ENCODE measurements around the gene MMEL1. TPM values are rescaled to one million over a fixed set of nuclear protein-coding genes. Genes with fewer than 3 reads are reported as not detected.
"Not testable (repeated sequence)": the region's sequence is repeated elsewhere in the genome, so short reads cannot be mapped to it uniquely, and the experiment has no call there.

The MMEL1 gene
- total RNA-seq, 1 experiment from 2014 or later: not detected

DNA sequence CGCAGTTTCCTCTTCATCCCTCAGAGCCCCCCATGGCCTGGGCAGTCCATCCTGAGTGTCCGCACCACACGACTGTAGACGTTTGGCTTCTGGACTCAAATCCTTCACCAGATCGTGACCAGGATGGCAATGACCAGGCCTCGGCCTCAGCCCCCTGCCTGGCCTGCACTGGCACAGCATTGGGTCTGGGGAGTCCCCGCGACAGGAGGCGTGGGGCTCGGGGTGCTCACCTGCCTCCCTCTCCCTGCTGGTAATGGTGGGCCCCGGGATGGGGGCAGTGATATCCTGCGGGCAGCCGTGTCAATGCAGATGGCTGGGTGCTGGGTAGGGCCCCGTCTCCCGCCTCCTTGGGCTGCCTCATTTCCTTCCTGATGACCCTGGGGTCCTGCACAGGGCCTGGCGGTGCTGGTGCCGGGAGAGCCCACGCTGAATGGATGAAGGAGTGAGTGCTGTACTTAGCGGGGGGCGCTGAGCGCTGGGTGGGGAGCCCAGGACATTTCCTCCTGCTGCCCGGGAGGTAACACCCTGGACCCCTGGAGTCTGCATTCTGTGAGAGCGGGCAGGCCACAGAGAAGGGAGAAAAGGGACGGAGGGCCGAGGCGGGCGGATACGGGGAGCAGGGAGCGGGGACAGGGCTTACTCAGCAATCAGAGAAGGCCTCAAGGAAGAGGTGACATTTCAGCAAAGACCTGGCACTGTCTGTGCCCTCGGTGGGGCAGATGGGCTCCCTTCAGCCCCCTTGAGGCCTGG, 78.8 kb downstream of the MMEL1 start:
- no peak overlapping the region for H2AFZ ChIP-seq (ENCODE audit: low read length)
- intact Hi-C loops (cut with micrococcal nuclease): no loop called here

DNA sequence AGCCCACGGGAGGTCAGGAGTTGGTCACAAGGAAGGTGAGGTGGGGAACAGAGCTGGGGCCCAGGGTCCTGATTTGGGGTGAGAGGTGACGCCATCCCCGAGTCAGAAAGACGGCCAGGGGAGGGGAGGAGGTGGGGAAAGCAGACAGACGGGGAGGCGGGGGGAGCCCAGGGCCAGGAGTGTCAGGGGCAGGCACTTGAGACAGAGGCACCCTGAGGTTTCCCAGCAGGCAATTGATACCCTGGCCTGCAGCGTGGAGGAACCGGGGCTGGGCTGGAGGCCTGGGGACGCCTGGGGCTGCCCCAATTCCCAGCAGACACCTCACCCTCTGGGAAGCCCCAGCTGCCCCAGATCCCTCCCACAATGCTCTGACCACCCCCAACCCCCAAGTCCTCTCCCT, 79.7 kb downstream of the MMEL1 start:
- POLR2A ChIA-PET (ENCODE audit: unreplicated experiment); H3K9me3 ChIP-seq (ENCODE audit: low read length); H3K27ac ChIP-seq (ENCODE audit: low read length); H3K9me2 ChIP-seq (replicated peaks; ENCODE audit: low read length); BruUV-seq (replicated peaks); DNase-seq; H3K4me3 ChIP-seq (ENCODE audit: low read length); ATAC-seq; H3K79me2 ChIP-seq (ENCODE audit: low read length); CTCF ChIA-PET; intact Hi-C loops (cut with micrococcal nuclease); H4K20me1 ChIP-seq (ENCODE audit: low read length); H3K4me2 ChIP-seq (ENCODE audit: low read length); H3F3A ChIP-seq (ENCODE audit: low read length, unreplicated experiment); H3K27me3 ChIP-seq (ENCODE audit: low read length); H3K36me3 ChIP-seq (ENCODE audit: low read depth, low read length); H3K9ac ChIP-seq (ENCODE audit: low read length); H2AFZ ChIP-seq (ENCODE audit: low read length): not testable (repeated sequence)
- H3K4me1 ChIP-seq (ENCODE audit: insufficient read depth, low read length): peaks cover 15% of the 10 kb centered on the region

More for the DNA sequence above, 78.8 kb downstream of the MMEL1 start:
- no peak overlapping the region for H3K4me3 ChIP-seq (ENCODE audit: low read length)
- no peaks in the 10 kb centered on the region for H3K9me2 ChIP-seq (replicated peaks; ENCODE audit: low read length)
- ChIA-PET CTCF (no interaction called here), POLR2A (ENCODE audit: unreplicated experiment) (no interaction called here)
- no peaks in the 10 kb centered on the region for H4K20me1 ChIP-seq (ENCODE audit: low read length)
- no peaks in the 10 kb centered on the region for H3K27me3 ChIP-seq (ENCODE audit: low read length)
- H3K36me3 ChIP-seq (ENCODE audit: low read depth, low read length): no peaks in the 10 kb centered on the region
- H3K4me1 ChIP-seq (ENCODE audit: insufficient read depth, low read length): peaks cover 15% of the 10 kb centered on the region
- no peak overlapping the region for H3K4me2 ChIP-seq (ENCODE audit: low read length)
- DNase-seq (no peak), ATAC-seq (no peak)
- no peaks in the 10 kb centered on the region for H3F3A ChIP-seq (ENCODE audit: low read length, unreplicated experiment)
- H3K9me3 ChIP-seq (ENCODE audit: low read length): no peaks in the 10 kb centered on the region
- H3K79me2 ChIP-seq (ENCODE audit: low read length): no peaks in the 10 kb centered on the region
- TF ChIP-seq EZH2phosphoT487 (IDR thresholded peaks at IDR 0.05; ENCODE audit: borderline replicate concordance, low read length) (no peak), EZH2 (IDR thresholded peaks at IDR 0.05; ENCODE audit: low read length, unreplicated experiment) (no peak)
- TF ChIP-seq, protein P1, sequence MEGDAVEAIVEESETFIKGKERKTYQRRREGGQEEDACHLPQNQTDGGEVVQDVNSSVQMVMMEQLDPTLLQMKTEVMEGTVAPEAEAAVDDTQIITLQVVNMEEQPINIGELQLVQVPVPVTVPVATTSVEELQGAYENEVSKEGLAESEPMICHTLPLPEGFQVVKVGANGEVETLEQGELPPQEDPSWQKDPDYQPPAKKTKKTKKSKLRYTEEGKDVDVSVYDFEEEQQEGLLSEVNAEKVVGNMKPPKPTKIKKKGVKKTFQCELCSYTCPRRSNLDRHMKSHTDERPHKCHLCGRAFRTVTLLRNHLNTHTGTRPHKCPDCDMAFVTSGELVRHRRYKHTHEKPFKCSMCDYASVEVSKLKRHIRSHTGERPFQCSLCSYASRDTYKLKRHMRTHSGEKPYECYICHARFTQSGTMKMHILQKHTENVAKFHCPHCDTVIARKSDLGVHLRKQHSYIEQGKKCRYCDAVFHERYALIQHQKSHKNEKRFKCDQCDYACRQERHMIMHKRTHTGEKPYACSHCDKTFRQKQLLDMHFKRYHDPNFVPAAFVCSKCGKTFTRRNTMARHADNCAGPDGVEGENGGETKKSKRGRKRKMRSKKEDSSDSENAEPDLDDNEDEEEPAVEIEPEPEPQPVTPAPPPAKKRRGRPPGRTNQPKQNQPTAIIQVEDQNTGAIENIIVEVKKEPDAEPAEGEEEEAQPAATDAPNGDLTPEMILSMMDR (conservative IDR thresholded peaks at IDR 0.05; ENCODE audit: low read depth, low read length): no peak
- H3K9ac ChIP-seq (ENCODE audit: low read length): no peak overlapping the region
- no peak overlapping the region for H3K27ac ChIP-seq (ENCODE audit: low read length)
- BruUV-seq (replicated peaks): no TSS peak

DNA sequence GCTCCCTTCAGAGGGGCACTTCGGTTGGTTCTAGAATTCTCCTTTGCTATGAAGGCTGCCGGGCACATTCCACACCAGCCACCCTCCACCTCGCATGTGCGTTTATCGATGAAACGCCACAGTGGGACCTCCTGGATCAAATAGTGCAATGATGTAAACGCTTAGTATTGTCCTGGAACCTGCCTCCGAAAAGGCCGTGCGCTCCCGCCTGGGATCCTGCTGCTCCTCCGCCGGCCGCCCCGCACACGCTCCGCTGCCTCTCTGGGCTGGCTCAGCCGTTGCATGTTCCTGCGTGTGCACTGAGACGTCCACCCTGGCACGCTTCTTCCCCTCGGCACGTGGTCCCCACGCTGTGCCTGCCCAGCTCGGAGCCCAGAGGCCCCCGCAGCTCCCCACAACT, 80.6 kb downstream of the MMEL1 start:
- Histone ChIP-seq H3K27me3 (ENCODE audit: low read length) (no peaks in the 10 kb centered on the region), H3K27ac (ENCODE audit: low read length) (no peak overlapping the region), H3K4me3 (ENCODE audit: low read length) (no peak overlapping the region), H4K20me1 (ENCODE audit: low read length) (no peaks in the 10 kb centered on the region), H3K4me2 (ENCODE audit: low read length) (no peak overlapping the region), H3K9me2 (replicated peaks; ENCODE audit: low read length) (no peaks in the 10 kb centered on the region), H3K4me1 (ENCODE audit: insufficient read depth, low read length) (peaks cover 22% of the 10 kb centered on the region), H3K9me3 (ENCODE audit: low read length) (no peaks in the 10 kb centered on the region), H2AFZ (ENCODE audit: low read length) (no peak overlapping the region), H3K36me3 (ENCODE audit: low read depth, low read length) (no peaks in the 10 kb centered on the region), H3K9ac (ENCODE audit: low read length) (no peak overlapping the region), H3F3A (ENCODE audit: low read length, unreplicated experiment) (no peaks in the 10 kb centered on the region), H3K79me2 (ENCODE audit: low read length) (no peaks in the 10 kb centered on the region)
- intact Hi-C loops (cut with micrococcal nuclease): no loop called here
- TF ChIP-seq EZH2 (IDR thresholded peaks at IDR 0.05; ENCODE audit: low read length, unreplicated experiment): no peak
- DNase-seq: no peak
- ChIA-PET CTCF (no interaction called here), POLR2A (ENCODE audit: unreplicated experiment) (no interaction called here)
- no TSS peak for BruUV-seq (replicated peaks)
- no peak for ATAC-seq

DNA sequence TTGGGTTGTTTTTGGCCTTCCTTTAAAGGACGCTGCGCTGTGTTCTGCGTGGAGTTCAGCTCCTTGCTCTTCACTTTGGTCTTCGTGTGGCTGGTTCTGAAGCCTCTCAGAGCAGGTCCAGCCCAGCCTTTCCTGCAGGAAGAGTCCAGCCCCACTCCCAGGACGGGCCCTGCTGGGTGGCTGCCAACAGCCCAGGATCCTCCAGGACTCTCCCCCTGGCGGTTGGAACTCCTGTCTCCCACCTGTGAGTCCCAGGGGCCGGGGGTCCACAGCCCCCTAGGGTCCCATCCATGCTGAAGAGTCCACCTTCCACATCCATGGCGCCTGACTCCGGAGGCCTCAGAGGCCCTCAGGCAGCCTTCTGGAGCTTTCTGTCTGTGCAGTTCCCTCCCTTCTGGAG, 81.3 kb downstream of the MMEL1 start:
- H3K4me3 ChIP-seq (ENCODE audit: low read length); H3K36me3 ChIP-seq (ENCODE audit: low read depth, low read length); H3K9me3 ChIP-seq (ENCODE audit: low read length); ATAC-seq; BruUV-seq (replicated peaks); H3F3A ChIP-seq (ENCODE audit: low read length, unreplicated experiment); H3K79me2 ChIP-seq (ENCODE audit: low read length); H2AFZ ChIP-seq (ENCODE audit: low read length); H3K9ac ChIP-seq (ENCODE audit: low read length); intact Hi-C loops (cut with micrococcal nuclease); H3K27me3 ChIP-seq (ENCODE audit: low read length); H3K9me2 ChIP-seq (replicated peaks; ENCODE audit: low read length); DNase-seq; POLR2A ChIA-PET (ENCODE audit: unreplicated experiment); H3K4me2 ChIP-seq (ENCODE audit: low read length); CTCF ChIA-PET; H4K20me1 ChIP-seq (ENCODE audit: low read length); H3K27ac ChIP-seq (ENCODE audit: low read length): not testable (repeated sequence)
- H3K4me1 ChIP-seq (ENCODE audit: insufficient read depth, low read length): peaks cover 21% of the 10 kb centered on the region

DNA sequence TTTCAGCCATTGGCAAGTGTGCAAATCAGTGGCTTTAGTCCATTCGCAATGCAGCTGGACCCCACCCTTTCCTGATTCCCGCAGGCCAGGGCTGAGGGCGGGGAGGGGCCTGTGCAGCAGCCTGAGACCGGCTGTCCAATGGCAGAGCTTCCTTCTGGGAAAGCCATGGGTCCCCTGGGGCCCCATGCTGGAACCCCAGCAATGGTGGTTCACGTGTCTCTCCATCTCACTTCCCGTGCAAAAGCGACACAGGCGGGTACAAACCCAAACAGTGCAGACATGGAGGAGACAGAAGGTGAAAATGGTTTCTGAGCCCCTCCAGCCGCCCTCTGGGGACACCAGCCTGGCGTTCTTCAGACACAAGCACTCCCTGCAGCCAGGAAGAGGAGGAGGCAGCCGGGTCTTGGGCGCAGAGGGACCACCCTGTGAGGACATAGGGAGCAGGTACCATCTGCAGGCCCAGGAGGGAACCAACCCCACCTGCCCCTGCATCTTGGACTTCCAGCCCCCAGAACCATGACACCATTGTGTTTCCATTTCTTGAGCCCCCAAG, 82.4 kb downstream of the MMEL1 start:
- H3K9me3 ChIP-seq (ENCODE audit: low read length); H3K9ac ChIP-seq (ENCODE audit: low read length); intact Hi-C loops (cut with micrococcal nuclease); H3K79me2 ChIP-seq (ENCODE audit: low read length); DNase-seq; H3K4me3 ChIP-seq (ENCODE audit: low read length); H3K27ac ChIP-seq (ENCODE audit: low read length); CTCF ChIA-PET; H3K9me2 ChIP-seq (replicated peaks; ENCODE audit: low read length); H3K4me2 ChIP-seq (ENCODE audit: low read length); H4K20me1 ChIP-seq (ENCODE audit: low read length); H2AFZ ChIP-seq (ENCODE audit: low read length); H3K36me3 ChIP-seq (ENCODE audit: low read depth, low read length); H3K27me3 ChIP-seq (ENCODE audit: low read length); H3F3A ChIP-seq (ENCODE audit: low read length, unreplicated experiment); ATAC-seq; BruUV-seq (replicated peaks); POLR2A ChIA-PET (ENCODE audit: unreplicated experiment): not testable (repeated sequence)
- peaks cover 22% of the 10 kb centered on the region for H3K4me1 ChIP-seq (ENCODE audit: insufficient read depth, low read length)
